GM21529 (cell line): Measurements from ENCODE around the gene LOX.

Experiments used
- ATAC-seq: cut with Tn5 transposase; IDR thresholded peaks from one replicate; pipeline ENCODE4 v1.9.1; 2021; ENCODE audit not compliant: unreplicated experiment

The LOX gene

DNA sequence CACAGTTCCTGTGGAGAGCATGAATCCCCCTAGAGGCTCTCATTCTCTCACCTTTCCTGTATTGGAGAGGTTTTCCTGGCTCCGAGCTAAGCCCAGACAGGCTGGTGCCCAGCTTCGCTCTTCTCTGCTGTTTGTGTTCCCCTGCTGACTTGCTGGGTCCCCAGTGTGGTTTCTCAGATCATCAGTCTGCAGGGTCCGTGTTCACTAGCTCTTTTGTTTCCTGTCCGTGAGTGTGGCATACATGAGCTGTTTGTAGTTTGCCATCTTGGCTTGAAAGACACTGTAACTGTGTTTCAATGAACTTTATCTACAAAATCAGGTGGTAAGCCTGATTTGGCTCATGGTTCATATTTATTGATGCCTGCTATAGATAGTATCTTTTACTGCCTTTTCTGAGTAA is 23.8 kb downstream of the LOX start:
- no peak for ATAC-seq

DNA sequence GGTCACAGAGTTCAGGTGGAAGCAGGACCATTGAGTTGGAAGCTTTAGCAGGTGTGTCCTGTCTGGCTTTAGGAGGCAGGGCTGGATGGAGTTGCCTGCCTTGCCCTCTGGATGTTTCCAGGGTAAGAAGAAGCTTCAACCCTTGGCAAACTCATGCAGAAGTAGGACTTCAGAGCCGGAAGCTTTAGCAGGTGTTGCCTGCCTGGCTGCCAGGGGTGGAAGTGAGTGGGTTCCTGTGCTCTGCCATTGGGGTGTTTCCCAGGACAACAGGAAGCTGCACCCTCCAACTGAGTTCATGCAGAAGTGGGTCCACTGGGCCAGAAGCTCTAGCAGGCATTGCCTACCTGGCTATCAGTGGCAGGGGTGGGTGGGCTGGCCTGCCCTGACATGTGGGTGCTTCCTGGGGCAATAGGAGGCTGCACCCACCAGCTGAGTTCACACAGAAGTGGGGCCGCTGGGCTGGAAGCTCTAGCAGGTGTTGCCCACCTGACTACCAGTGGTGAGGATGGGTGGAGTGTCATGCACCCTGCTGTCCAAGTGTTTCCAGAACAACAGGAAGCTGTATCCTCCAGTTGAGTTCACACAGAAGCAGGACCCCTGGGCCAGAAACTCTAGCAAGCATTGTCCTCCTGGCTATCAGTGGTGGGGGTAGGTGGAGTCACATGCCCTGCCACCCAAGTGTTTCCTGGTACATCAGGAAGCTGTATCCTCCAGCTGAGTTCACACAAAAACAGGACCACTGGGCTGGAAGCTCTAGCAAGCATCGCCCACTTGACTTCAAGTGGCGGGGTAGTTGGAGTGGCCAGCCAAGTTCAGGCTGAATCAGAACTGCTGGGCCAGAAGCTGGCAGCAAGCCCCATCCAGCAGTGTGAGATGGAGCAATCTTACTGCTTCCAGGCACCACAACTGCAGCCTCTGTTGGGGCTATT is 24.6 kb downstream of the LOX start:
- ATAC-seq = no peak

DNA sequence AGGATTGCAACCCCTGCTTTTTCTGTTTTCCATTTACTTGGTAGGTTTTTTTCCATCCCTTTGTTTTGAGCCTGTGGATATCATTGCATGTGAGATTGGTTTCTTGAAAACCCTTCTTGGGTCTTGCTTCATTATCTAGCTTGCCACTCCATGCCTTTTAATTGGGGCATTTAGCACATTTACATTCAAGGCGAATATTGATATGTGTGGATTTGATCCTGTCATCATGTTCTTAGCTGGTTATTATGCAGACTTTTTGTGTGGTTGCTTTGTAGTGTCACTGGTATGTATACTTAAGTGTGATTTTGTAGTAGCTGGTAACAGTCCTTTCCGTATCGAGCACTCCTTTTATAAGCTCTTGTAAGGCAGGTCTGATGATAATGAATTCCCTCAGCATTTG is 26.5 kb downstream of the LOX start:
- no peak for ATAC-seq

DNA sequence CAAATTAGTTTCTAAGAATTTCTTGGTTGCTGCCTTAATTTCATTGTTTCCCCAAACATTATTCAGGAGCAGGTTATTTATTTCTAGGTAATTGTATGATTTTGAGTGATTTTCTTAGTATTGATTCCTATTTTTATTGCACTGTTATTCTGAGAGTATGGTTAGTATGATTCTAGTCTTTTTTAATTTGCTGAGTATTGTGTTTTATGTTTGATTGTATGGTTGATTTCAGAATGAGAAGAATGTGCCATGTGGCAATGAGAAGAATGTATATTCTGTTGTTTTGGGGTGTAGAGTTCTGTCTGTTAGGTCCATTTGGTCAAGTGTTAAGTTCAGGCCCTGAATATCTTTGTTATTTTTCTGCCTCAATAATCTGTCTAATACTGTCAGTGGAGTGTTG is 27.1 kb downstream of the LOX start:
- ATAC-seq = no peak

DNA sequence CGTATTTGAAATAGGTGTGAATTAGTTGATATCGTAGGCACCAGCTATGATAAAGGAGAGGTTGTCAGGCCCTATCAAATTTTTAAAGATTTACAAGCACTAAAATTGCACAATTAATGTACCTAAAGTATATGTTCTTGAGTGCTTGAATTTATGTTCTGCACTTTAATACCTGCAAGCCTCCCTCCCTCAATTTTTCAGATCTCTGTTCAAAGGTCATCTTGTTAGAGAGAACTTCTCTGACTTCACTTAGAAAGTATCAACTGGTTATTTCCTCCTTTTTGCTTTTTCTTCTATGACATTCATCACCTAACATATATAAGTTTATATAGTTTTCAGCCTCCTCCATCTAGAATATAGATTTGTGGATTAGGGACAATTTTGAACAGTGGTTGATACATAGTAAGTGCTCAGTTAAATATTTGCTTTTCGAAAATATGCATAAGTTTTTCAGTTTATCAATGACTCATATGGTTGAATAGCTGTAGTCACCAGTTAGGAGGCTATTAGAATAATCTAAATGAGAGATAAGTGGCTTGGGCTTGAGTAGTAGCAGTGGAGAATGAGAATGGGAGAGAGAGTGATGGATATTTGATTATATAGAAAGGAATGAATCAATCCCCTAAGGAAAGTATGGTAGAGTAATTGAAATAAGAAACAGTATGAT is 37.3 kb downstream of the LOX start:
- no peak for ATAC-seq

DNA sequence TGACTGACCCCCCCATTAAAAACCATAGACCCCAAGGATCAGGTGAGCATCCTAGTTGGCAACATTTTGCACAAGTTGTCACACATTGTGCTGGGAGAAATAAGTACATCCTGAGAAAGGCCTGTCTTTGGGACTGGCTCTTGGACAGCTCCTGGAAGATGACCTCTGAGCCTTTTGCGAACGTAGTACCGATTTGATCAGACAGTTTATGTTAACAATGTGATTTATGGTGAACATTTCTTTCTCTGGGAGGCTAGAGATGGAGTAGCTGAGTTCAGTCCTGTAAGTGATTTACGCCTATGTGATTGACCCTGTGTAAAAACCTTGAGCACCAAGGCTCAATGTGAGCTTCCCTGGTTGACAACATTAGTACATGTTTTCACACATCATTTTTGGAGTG is 41.7 kb downstream of the LOX start:
- ATAC-seq = no peak

DNA sequence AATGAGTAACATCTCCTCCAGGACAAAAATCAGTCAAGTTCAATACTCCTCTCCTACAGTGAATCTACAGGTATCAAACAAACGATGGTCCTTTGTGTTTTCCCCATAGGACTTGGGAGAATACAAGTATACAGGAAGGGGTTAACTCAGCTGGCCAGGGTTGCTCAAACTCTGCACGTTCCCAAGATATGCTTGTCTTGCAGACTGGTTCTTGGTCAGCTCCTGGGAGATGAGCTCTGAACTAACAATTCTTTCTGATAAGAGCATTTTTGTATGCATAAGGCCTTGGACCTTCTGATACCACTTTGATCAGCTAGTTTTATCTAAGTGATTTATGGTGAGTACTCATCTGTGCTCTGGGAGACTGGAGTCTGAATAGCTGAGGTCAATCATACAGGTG is 42.1 kb downstream of the LOX start:
- ATAC-seq = no peak

DNA sequence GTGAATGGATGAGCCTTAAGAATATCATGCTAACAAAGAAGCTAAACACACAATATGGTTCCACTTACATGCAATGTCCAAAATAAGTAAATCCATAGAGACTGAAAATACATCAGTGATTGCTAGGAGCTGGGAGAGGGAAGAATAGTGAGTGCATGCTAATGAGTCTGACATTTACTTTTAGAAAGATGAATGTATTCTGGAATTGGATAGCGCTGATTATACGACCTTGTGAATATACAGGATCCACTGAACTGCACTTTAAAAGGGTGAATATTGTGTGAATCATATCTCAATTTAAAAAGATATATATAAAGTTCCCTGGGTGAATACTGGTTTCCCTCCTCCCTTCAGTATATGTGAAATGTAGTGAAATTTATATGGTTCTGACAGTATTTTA is 46.2 kb downstream of the LOX start:
- ATAC-seq = no peak

DNA sequence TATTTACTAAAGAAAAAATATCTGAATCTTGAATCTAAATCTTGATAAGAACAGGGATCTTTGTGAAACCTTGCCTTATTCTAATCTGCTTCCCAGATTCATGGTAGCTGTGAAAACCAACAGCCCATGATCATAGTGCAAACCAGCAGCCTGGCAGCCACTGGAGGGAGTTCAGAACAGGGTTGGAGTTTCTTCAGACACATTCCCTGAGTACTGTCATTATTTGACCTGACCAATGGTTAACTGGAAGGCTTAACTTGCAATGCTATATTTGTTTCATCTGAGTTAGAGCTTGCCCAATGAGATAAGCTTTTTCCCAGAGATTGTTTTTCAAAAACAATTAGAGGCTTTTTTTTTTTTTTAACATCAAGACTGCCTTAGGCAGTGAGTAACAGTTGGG is 47.8 kb downstream of the LOX start:
- ATAC-seq = no peak

DNA sequence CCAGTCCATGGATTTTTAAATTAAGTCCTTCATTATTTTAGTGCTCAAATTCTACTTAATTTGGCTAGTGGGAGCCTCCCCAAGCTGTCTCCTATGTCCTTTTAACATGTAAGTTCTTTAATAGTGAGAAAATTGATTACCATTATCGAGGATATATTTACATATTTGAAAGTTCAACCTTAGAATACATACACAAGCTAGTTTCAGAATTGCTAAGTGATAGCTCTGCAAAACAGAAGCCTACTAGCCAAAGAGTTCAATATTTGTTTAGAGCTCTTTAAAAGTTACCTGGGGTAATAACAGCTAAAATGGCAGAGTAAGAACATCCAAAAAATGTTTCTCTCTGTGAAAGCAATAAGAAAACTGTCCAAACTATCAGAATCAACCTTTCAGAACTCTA is 48.2 kb downstream of the LOX start:
- ATAC-seq = no peak

DNA sequence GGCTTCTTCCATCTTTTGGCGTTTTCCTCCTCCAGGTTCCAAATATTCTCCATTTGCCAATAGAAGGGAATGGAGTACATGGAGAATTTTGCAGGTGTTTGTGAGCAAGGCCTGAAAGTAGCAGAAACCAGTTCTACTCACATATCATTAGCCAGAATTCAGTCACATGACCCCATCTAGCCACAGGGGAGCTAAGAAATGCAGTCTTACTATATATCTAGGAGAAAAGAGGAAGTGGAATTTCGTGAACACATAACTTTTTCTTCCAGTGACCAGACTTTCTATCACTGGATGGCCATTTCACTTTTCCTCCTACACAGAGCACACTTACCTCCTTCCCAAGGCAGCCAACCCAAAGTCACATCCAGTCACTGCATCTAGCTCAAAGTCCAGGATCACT is 55.1 kb downstream of the LOX start:
- peak; percentile 64 for ATAC-seq

DNA sequence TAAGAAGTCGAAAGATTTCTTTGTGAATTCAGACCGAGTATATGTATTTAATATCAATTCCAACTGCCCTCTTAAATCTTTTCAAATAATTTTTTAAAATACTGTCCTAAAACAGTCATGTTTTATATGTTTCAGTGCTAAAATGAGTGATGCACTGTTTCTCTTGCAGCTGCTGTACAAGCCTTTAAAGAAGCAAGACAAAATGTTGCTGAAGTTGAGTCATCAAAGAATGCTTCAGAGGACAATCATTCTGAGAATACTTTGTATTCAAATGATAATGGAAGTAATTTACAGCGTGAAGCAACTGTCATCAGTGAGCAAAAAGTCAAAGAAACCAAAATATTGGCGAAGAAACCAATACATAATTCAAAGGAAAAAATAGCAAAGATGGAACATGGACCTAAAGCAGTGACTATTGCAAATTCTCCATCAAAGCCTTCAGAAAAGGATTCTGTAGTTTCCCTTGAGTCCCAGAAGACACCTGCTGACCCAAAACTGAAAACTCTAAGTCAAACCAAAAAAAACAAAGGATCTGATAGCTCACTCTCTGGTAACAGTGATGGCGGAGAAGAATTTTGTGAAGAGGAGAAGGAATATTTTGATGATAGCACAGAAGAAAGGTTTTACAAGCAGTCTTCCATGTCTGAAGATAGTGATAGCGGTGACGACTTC is 58.0 kb downstream of the LOX start:
- ATAC-seq = peak; percentile 54

DNA sequence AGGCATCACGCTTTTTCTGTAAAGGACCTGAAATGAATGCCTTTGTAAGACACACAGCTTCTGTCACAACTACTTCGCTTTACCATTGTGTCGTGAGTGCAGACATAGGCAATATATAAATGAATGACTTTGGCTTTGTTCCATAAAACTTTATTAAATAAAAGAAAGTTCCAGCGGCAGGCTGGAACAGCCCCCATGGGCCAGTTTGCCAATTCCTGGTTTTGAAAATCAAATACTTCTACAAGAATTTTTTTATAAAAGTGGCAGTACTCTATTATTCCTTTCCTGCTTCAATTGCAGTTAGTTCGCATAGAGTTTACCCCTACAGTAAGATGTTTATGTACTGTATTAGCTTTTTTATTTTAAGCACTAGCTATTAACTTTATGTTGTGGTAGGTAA is 62.6 kb downstream of the LOX start:
- no peak for ATAC-seq

DNA sequence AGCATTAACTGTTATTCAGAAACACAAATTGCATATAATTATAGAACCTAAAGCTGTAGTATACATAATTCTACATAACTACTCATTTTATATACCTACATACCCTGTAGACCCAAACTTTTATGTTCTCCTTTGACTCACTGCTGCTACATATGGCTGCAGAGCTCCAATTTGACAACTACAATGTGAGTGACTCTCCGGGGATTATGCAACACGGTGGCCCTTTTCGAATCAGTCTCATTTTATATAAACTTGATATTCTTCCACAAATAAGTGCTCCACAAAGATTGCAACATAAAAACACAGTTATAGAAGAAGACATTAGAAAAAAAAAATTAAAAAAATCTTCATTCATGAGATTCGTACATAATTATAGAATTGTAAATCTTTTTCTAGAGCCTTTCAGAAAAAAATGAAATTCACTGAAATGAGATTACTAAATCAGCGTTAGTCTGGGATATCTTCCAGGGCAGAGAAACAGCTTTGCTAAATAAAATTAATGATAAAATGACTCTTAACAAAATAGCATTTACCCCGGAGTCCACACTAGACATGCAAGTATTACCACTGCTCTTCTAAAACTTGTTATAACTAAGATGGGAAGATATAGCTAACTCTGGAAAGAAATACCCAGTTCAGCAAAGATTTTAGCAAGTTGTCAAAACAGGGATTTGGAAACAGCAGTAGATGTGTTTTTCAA is 63.7 kb downstream of the LOX start:
- ATAC-seq = no peak
